Measurements from ENCODE around the gene ITM2B.
A peak's percentile ranks its signal among the peaks of the same experiment; 100 is the strongest.
"Not testable (repeated sequence)": the region's sequence is repeated elsewhere in the genome, so short reads cannot be mapped to it uniquely, and the experiment has no call there.

ITM2B gene

GRCh38 chr13:48236528-48237353 is 3.7 kb downstream of the ITM2B start:
- Histone ChIP-seq H3K4me1 (ENCODE audit: control insufficient read depth in 2 of 2, insufficient read depth in 2 of 2, low read length in 2 of 2) (peaks cover 10 to 31% of the 10 kb centered on the region in 2 donors), H3K27me3 (ENCODE audit: control insufficient read depth in 2 of 2, insufficient read depth in 2 of 2, low read length in 2 of 2) (no peaks in the 10 kb centered on the region), H3K27ac (ENCODE audit: low read depth in 2 of 2, low read length in 2 of 2) (peak overlapping the region in 1 of 2 donors; percentile 50), H3K36me3 (ENCODE audit: control insufficient read depth in 2 of 2, insufficient read depth in 2 of 2, low read length in 2 of 2) (no peaks in the 10 kb centered on the region), H3K9ac (ENCODE audit: low read depth in 1 of 2, low read length in 2 of 2) (peak overlapping the region in 1 of 2 donors; percentile 45), H3K9me3 (ENCODE audit: control insufficient read depth in 2 of 2, low read length in 2 of 2) (no peaks in the 10 kb centered on the region), H3K4me3 (ENCODE audit: low read length in 2 of 2) (peak overlapping the region; percentile 21 to 99)

GRCh38 chr13:48239369-48239768 is 6.4 kb downstream of the ITM2B start:
- not testable (repeated sequence) for H3K27me3 ChIP-seq (ENCODE audit: control insufficient read depth in 2 of 2, insufficient read depth in 2 of 2, low read length in 2 of 2); H3K9ac ChIP-seq (ENCODE audit: low read depth in 1 of 2, low read length in 2 of 2); H3K9me3 ChIP-seq (ENCODE audit: control insufficient read depth in 2 of 2, low read length in 2 of 2); H3K4me3 ChIP-seq (ENCODE audit: low read length in 2 of 2); H3K36me3 ChIP-seq (ENCODE audit: control insufficient read depth in 2 of 2, insufficient read depth in 2 of 2, low read length in 2 of 2); H3K27ac ChIP-seq (ENCODE audit: low read depth in 2 of 2, low read length in 2 of 2)
- peaks cover 10 to 33% of the 10 kb centered on the region in 2 donors for H3K4me1 ChIP-seq (ENCODE audit: control insufficient read depth in 2 of 2, insufficient read depth in 2 of 2, low read length in 2 of 2)

- no peaks in the 10 kb centered on the region for H3K27me3 ChIP-seq (ENCODE audit: control insufficient read depth in 2 of 2, insufficient read depth in 2 of 2, low read length in 2 of 2)
Observed at GRCh38 chr13:48241651-48242050, 8.6 kb downstream of the ITM2B start.

GRCh38 chr13:48242677-48243076 is 9.7 kb downstream of the ITM2B start:
- Histone ChIP-seq H3K9me3 (ENCODE audit: control insufficient read depth in 2 of 2, low read length in 2 of 2) (no peaks in the 10 kb centered on the region), H3K27me3 (ENCODE audit: control insufficient read depth in 2 of 2, insufficient read depth in 2 of 2, low read length in 2 of 2) (no peaks in the 10 kb centered on the region), H3K4me1 (ENCODE audit: control insufficient read depth in 2 of 2, insufficient read depth in 2 of 2, low read length in 2 of 2) (peaks cover 2 to 16% of the 10 kb centered on the region in 2 donors), H3K4me3 (ENCODE audit: low read length in 2 of 2) (no peak overlapping the region), H3K36me3 (ENCODE audit: control insufficient read depth in 2 of 2, insufficient read depth in 2 of 2, low read length in 2 of 2) (no peaks in the 10 kb centered on the region), H3K27ac (ENCODE audit: low read depth in 2 of 2, low read length in 2 of 2) (no peak overlapping the region), H3K9ac (ENCODE audit: low read depth in 1 of 2, low read length in 2 of 2) (no peak overlapping the region)

More at GRCh38 chr13:48241651-48242050, 8.6 kb downstream of the ITM2B start:
- H3K9ac ChIP-seq (ENCODE audit: low read depth in 1 of 2, low read length in 2 of 2) = no peak overlapping the region
- H3K4me3 ChIP-seq (ENCODE audit: low read length in 2 of 2) = no peak overlapping the region
- no peaks in the 10 kb centered on the region for H3K9me3 ChIP-seq (ENCODE audit: control insufficient read depth in 2 of 2, low read length in 2 of 2)
- H3K27ac ChIP-seq (ENCODE audit: low read depth in 2 of 2, low read length in 2 of 2) = no peak overlapping the region
- no peaks in the 10 kb centered on the region for H3K36me3 ChIP-seq (ENCODE audit: control insufficient read depth in 2 of 2, insufficient read depth in 2 of 2, low read length in 2 of 2)
- H3K4me1 ChIP-seq (ENCODE audit: control insufficient read depth in 2 of 2, insufficient read depth in 2 of 2, low read length in 2 of 2) = peaks cover 2 to 22% of the 10 kb centered on the region in 2 donors

GRCh38 chr13:48244159-48244558 is 11.2 kb downstream of the ITM2B start:
- no peaks in the 10 kb centered on the region for H3K27me3 ChIP-seq (ENCODE audit: control insufficient read depth in 2 of 2, insufficient read depth in 2 of 2, low read length in 2 of 2)
- peaks cover 2 to 13% of the 10 kb centered on the region in 2 donors for H3K4me1 ChIP-seq (ENCODE audit: control insufficient read depth in 2 of 2, insufficient read depth in 2 of 2, low read length in 2 of 2)
- no peaks in the 10 kb centered on the region for H3K9me3 ChIP-seq (ENCODE audit: control insufficient read depth in 2 of 2, low read length in 2 of 2)
- H3K9ac ChIP-seq (ENCODE audit: low read depth in 1 of 2, low read length in 2 of 2) = no peak overlapping the region
- H3K4me3 ChIP-seq (ENCODE audit: low read length in 2 of 2) = no peak overlapping the region
- H3K27ac ChIP-seq (ENCODE audit: low read depth in 2 of 2, low read length in 2 of 2) = no peak overlapping the region
- no peaks in the 10 kb centered on the region for H3K36me3 ChIP-seq (ENCODE audit: control insufficient read depth in 2 of 2, insufficient read depth in 2 of 2, low read length in 2 of 2)

GRCh38 chr13:48246102-48246501 is 13.1 kb downstream of the ITM2B start:
- H3K36me3 ChIP-seq (ENCODE audit: control insufficient read depth in 2 of 2, insufficient read depth in 2 of 2, low read length in 2 of 2) = no peaks in the 10 kb centered on the region
- H3K27ac ChIP-seq (ENCODE audit: low read depth in 2 of 2, low read length in 2 of 2) = no peak overlapping the region
- H3K9me3 ChIP-seq (ENCODE audit: control insufficient read depth in 2 of 2, low read length in 2 of 2) = no peaks in the 10 kb centered on the region
- no peak overlapping the region for H3K9ac ChIP-seq (ENCODE audit: low read depth in 1 of 2, low read length in 2 of 2)
- no peak overlapping the region for H3K4me3 ChIP-seq (ENCODE audit: low read length in 2 of 2)
- H3K27me3 ChIP-seq (ENCODE audit: control insufficient read depth in 2 of 2, insufficient read depth in 2 of 2, low read length in 2 of 2) = no peaks in the 10 kb centered on the region
- H3K4me1 ChIP-seq (ENCODE audit: control insufficient read depth in 2 of 2, insufficient read depth in 2 of 2, low read length in 2 of 2) = peaks cover 0 to 10% of the 10 kb centered on the region in 2 donors

- Histone ChIP-seq H3K27me3 (ENCODE audit: control insufficient read depth in 2 of 2, insufficient read depth in 2 of 2, low read length in 2 of 2) (no peaks in the 10 kb centered on the region), H3K9me3 (ENCODE audit: control insufficient read depth in 2 of 2, low read length in 2 of 2) (no peaks in the 10 kb centered on the region), H3K9ac (ENCODE audit: low read depth in 1 of 2, low read length in 2 of 2) (no peak overlapping the region), H3K27ac (ENCODE audit: low read depth in 2 of 2, low read length in 2 of 2) (no peak overlapping the region), H3K4me1 (ENCODE audit: control insufficient read depth in 2 of 2, insufficient read depth in 2 of 2, low read length in 2 of 2) (no peaks in the 10 kb centered on the region), H3K36me3 (ENCODE audit: control insufficient read depth in 2 of 2, insufficient read depth in 2 of 2, low read length in 2 of 2) (peaks cover 3 to 5% of the 10 kb centered on the region in 2 donors), H3K4me3 (ENCODE audit: low read length in 2 of 2) (no peak overlapping the region)
Observed at GRCh38 chr13:48249018-48249417, 16.0 kb downstream of the ITM2B start.

GRCh38 chr13:48251611-48252081 is 18.6 kb downstream of the ITM2B start:
- Histone ChIP-seq H3K9me3 (ENCODE audit: control insufficient read depth in 2 of 2, low read length in 2 of 2) (no peaks in the 10 kb centered on the region), H3K27ac (ENCODE audit: low read depth in 2 of 2, low read length in 2 of 2) (peak overlapping the region in 1 of 2 donors; percentile 5), H3K4me3 (ENCODE audit: low read length in 2 of 2) (no peak overlapping the region), H3K27me3 (ENCODE audit: control insufficient read depth in 2 of 2, insufficient read depth in 2 of 2, low read length in 2 of 2) (no peaks in the 10 kb centered on the region), H3K36me3 (ENCODE audit: control insufficient read depth in 2 of 2, insufficient read depth in 2 of 2, low read length in 2 of 2) (peaks cover 25 to 28% of the 10 kb centered on the region in 2 donors), H3K9ac (ENCODE audit: low read depth in 1 of 2, low read length in 2 of 2) (no peak overlapping the region), H3K4me1 (ENCODE audit: control insufficient read depth in 2 of 2, insufficient read depth in 2 of 2, low read length in 2 of 2) (no peaks in the 10 kb centered on the region)

- no peaks in the 10 kb centered on the region for H3K4me1 ChIP-seq (ENCODE audit: control insufficient read depth in 2 of 2, insufficient read depth in 2 of 2, low read length in 2 of 2)
- H3K9me3 ChIP-seq (ENCODE audit: control insufficient read depth in 2 of 2, low read length in 2 of 2) = no peaks in the 10 kb centered on the region
- no peaks in the 10 kb centered on the region for H3K27me3 ChIP-seq (ENCODE audit: control insufficient read depth in 2 of 2, insufficient read depth in 2 of 2, low read length in 2 of 2)
- H3K27ac ChIP-seq (ENCODE audit: low read depth in 2 of 2, low read length in 2 of 2) = no peak overlapping the region
- H3K9ac ChIP-seq (ENCODE audit: low read depth in 1 of 2, low read length in 2 of 2) = no peak overlapping the region
- H3K36me3 ChIP-seq (ENCODE audit: control insufficient read depth in 2 of 2, insufficient read depth in 2 of 2, low read length in 2 of 2) = peaks cover 29 to 32% of the 10 kb centered on the region in 2 donors
- H3K4me3 ChIP-seq (ENCODE audit: low read length in 2 of 2) = no peak overlapping the region
Observed at GRCh38 chr13:48252176-48252575, 19.2 kb downstream of the ITM2B start.

- no peak overlapping the region for H3K9ac ChIP-seq (ENCODE audit: low read depth in 1 of 2, low read length in 2 of 2)
- H3K9me3 ChIP-seq (ENCODE audit: control insufficient read depth in 2 of 2, low read length in 2 of 2) = no peaks in the 10 kb centered on the region
- H3K4me1 ChIP-seq (ENCODE audit: control insufficient read depth in 2 of 2, insufficient read depth in 2 of 2, low read length in 2 of 2) = no peaks in the 10 kb centered on the region
- no peak overlapping the region for H3K27ac ChIP-seq (ENCODE audit: low read depth in 2 of 2, low read length in 2 of 2)
- no peaks in the 10 kb centered on the region for H3K27me3 ChIP-seq (ENCODE audit: control insufficient read depth in 2 of 2, insufficient read depth in 2 of 2, low read length in 2 of 2)
- no peak overlapping the region for H3K4me3 ChIP-seq (ENCODE audit: low read length in 2 of 2)
- peaks cover 45 to 47% of the 10 kb centered on the region in 2 donors for H3K36me3 ChIP-seq (ENCODE audit: control insufficient read depth in 2 of 2, insufficient read depth in 2 of 2, low read length in 2 of 2)
Observed at GRCh38 chr13:48253849-48254248, 20.8 kb downstream of the ITM2B start.
